GM12878 (cell line): ENCODE data around the gene FAR2. TPM values are rescaled to one million over a fixed set of nuclear protein-coding genes. Genes with fewer than 3 reads are reported as not detected.

Source experiments
- ATAC-seq: fragments of 200-7000 bp; cut with Tn5 transposase; 3 replicates; pipeline ENCODE4 v1.9.1; 2020; ENCODE audit warnings: mild to moderate bottlenecking, moderate library complexity
- BruUV-seq: library from RNA; stranded (reverse); fragments of 400-500 nt; replicated peaks from 2 replicates; lab custom pipeline; 2021; lab: Mats Ljungman, UMichigan
- CTCF ChIA-PET: fragments of 300-600 bp; sonication (Branson Sonifier 250); formaldehyde crosslinking; extraction: SDS; loops from one replicate; lab custom pipeline; 2021; ENCODE audit warnings: inconsistent platforms; lab: Yijun Ruan, JAX
- POLR2A ChIA-PET: fragments of 350-600 bp; formaldehyde crosslinking; extraction: SDS; loops from one replicate; lab custom pipeline; 2021; ENCODE audit warnings: inconsistent platforms; lab: Charles Lee
- RAD21 ChIA-PET: fragments of 300-600 bp; sonication (Branson Sonifier 250); formaldehyde crosslinking; loops from one replicate; lab custom pipeline; 2023; ENCODE audit warnings: antibody characterized with exemption; ENCODE audit not compliant: unreplicated experiment; lab: Charles Lee
- SMC1A ChIA-PET: fragments of 300-600 bp; sonication (Branson Sonifier 250); formaldehyde crosslinking; loops from one replicate; lab custom pipeline; 2023; ENCODE audit not compliant: unreplicated experiment, uncharacterized antibody; lab: Charles Lee
- DNase-seq: peaks from one replicate; pipeline ENCODE4 v3.0.0-alpha.2; 2011; ENCODE audit warnings: low read depth, low spot score
- FAIRE-seq: peaks from 3 replicates; lab custom pipeline; 2011; peaks lifted over from hg19 to GRCh38; lab: Jason Lieb, UNC
- H2AFZ ChIP-seq: 2 replicates; pipeline ENCODE4 v1.6.0; 2011; ENCODE audit warnings: low read depth, low read length, control low read depth; ENCODE audit not compliant: control insufficient read depth
- H3K27ac ChIP-seq: 2 replicates; pipeline ENCODE4 v1.5.1; 2011; ENCODE audit warnings: control low read depth; ENCODE audit not compliant: control insufficient read depth, insufficient read depth
- H3K27me3 ChIP-seq, 2 experiments: replicated peaks in 1 of 2; 2 replicates each; pipeline versions ENCODE4 v1.6.0 to v1.6.1; 2011; ENCODE audit warnings: low read length in 1 of 2; ENCODE audit not compliant: control insufficient read depth in 2 of 2, insufficient read depth in 2 of 2
- H3K36me3 ChIP-seq, 2 experiments: 2 replicates each; pipeline ENCODE4 v1.5.1; 2011; ENCODE audit warnings: low read length in 1 of 2; ENCODE audit not compliant: control insufficient read depth in 2 of 2, insufficient read depth in 2 of 2
- H3K4me1 ChIP-seq: 2 replicates; pipeline ENCODE4 v1.6.1; 2011; ENCODE audit warnings: mild to moderate bottlenecking, low read length, moderate library complexity, mixed read lengths; ENCODE audit not compliant: control insufficient read depth, insufficient read depth
- H3K4me2 ChIP-seq: 2 replicates; pipeline ENCODE4 v1.6.0; 2011; ENCODE audit warnings: control low read depth; ENCODE audit not compliant: control insufficient read depth, insufficient read depth
- H3K4me3 ChIP-seq: fragments of 200-600 bp; sonication (generic); 2 replicates; pipeline ENCODE4 v1.5.1; 2016
- H3K79me2 ChIP-seq: 2 replicates; pipeline ENCODE4 v1.6.0; 2011; ENCODE audit warnings: low read length; ENCODE audit not compliant: control insufficient read depth, insufficient read depth
- H3K9ac ChIP-seq: 2 replicates; pipeline ENCODE4 v1.8.0; 2011; ENCODE audit warnings: low read length, control low read depth, mixed read lengths; ENCODE audit not compliant: control insufficient read depth, insufficient read depth
- H3K9me3 ChIP-seq: replicated peaks from 3 replicates; pipeline ENCODE4 v1.5.1; 2011; ENCODE audit warnings: mild to moderate bottlenecking, low read length; ENCODE audit not compliant: control insufficient read depth, insufficient read depth
- H4K20me1 ChIP-seq: 2 replicates; pipeline ENCODE4 v1.6.0; 2011; ENCODE audit not compliant: control insufficient read depth, insufficient read depth
- CBX3 ChIP-seq: fragments of 200-600 bp; sonication (generic); IDR thresholded peaks from 2 replicates; pipeline ENCODE4 v1.6.1; 2016; ENCODE audit warnings: low read depth, borderline replicate concordance
- CHD2 ChIP-seq: IDR thresholded peaks from 2 replicates; pipeline ENCODE4 v1.6.1; 2011; ENCODE audit warnings: low read depth, low read length, improper control_type of control experiment, borderline replicate concordance
- EGR1 ChIP-seq, 2 experiments: IDR thresholded peaks; 1 replicate in 1 of 2; 2 replicates in 1 of 2; pipeline ENCODE4 v1.6.1; 2011 to 2012; ENCODE audit warnings: low read depth in 2 of 2, low read length in 2 of 2, borderline replicate concordance in 1 of 2, mild to moderate bottlenecking in 1 of 2, moderate library complexity in 1 of 2
- HDAC6 ChIP-seq: fragments of 200-600 bp; sonication (generic); IDR thresholded peaks from one replicate; pipeline ENCODE4 v1.8.0; 2017; ENCODE audit warnings: antibody characterized with exemption; ENCODE audit not compliant: unreplicated experiment
- KDM1A ChIP-seq: fragments of 200-600 bp; sonication (generic); IDR thresholded peaks from 2 replicates; pipeline ENCODE4 v1.6.1; 2016; ENCODE audit warnings: borderline replicate concordance
- RAD51 ChIP-seq: fragments of 450-650 bp; IDR thresholded peaks from 2 replicates; pipeline ENCODE4 v1.6.1; 2016; ENCODE audit warnings: moderate library complexity, mild to moderate bottlenecking, inconsistent platforms
- RB1 ChIP-seq: fragments of 450-650 bp; formaldehyde crosslinking; IDR thresholded peaks from 2 replicates; pipeline ENCODE4 v1.6.1; 2017; ENCODE audit warnings: mild to moderate bottlenecking, borderline replicate concordance
- RBBP5 ChIP-seq: fragments of 200-600 bp; sonication (generic); conservative IDR thresholded peaks from 2 replicates; pipeline ENCODE4 v1.6.1; 2016
- ZBED1 ChIP-seq: IDR thresholded peaks from 2 replicates; pipeline ENCODE4 v1.6.1; 2016; ENCODE audit warnings: borderline replicate concordance
- ZNF217 ChIP-seq: fragments of 450-650 bp; IDR thresholded peaks from 2 replicates; pipeline ENCODE4 v1.6.1; 2017; ENCODE audit warnings: antibody characterized with exemption, mild to moderate bottlenecking
- WGBS: methylation state at CpG from one replicate; pipeline ENCODE4 v1.1.6; 2016; ENCODE audit warnings: low lambda C conversion rate; ENCODE audit not compliant: insufficient replicate concordance, insufficient coverage; ENCODE audit errors: missing lambda C conversion rate; 5-methylcytosine and 5-hydroxymethylcytosine counted together
- in situ Hi-C: fragments of 300-500 bp; cut with MboI; formaldehyde crosslinking; loops from 9 replicates; pipeline ENCODE4 v1.14.3; 2018; ENCODE audit warnings: mixed read lengths
- intact Hi-C: fragments of 100-400 bp; cut with micrococcal nuclease; formaldehyde crosslinking; loops from one replicate; pipeline ENCODE4 v1.14.2; 2022; ENCODE audit not compliant: unreplicated experiment
- polyA plus RNA-seq, 11 experiments: library from polyadenylated mRNA; depleted of rRNA in 4 of 11; unstranded in 6 of 11; stranded (reverse) in 5 of 11; fragments of >200 nt; fragmentation: Nextera tagmentation in 4 of 11; fragmentation: Illumina TruSeq in 1 of 11; extraction: Ambion mirVana in 4 of 11; extraction: Trizol in 1 of 11; gene quantifications; 1 replicate in 1 of 11; 2 replicates in 10 of 11; pipeline versions ENCODE4 v1.2.1 to v1.2.3, GENCODE V29; 2011 to 2016; ENCODE audit warnings: inconsistent platforms in 2 of 11, missing spikeins in 2 of 11, low read depth in 1 of 11
- total RNA-seq, 4 experiments: library from RNA; depleted of rRNA in 3 of 4; stranded (reverse); fragments of >200 nt in 3 of 4; fragmentation: Illumina TruSeq in 1 of 4; extraction: Trizol in 1 of 4; gene quantifications; 2 replicates each; pipeline versions ENCODE4 v1.2.1 to v1.2.3, GENCODE V29; 2013 to 2021
- TF ChIP-seq, protein P1 (sequence below): IDR thresholded peaks from 2 replicates; pipeline ENCODE4 v1.6.1; 2012; ENCODE audit warnings: mild to moderate bottlenecking, low read depth, low read length
- TF ChIP-seq, protein P2 (sequence below): fragments of 450-650 bp; formaldehyde crosslinking; IDR thresholded peaks from 2 replicates; pipeline ENCODE4 v1.5.0; 2022; ENCODE audit warnings: mild to moderate bottlenecking, missing genetic modification characterization
- TF ChIP-seq, protein P3 (sequence below): IDR thresholded peaks from 2 replicates; pipeline ENCODE4 v1.6.1; 2012; ENCODE audit warnings: low read depth, low read length, improper control_type of control experiment
- TF ChIP-seq, protein P4 (sequence below): fragments of 450-650 bp; IDR thresholded peaks from 2 replicates; pipeline ENCODE4 v1.6.1; 2014; ENCODE audit warnings: mild to moderate bottlenecking

FAR2 gene
- total and polyA plus RNA-seq, 10 of the 15 experiments (the other 5 are each of a cell fraction or from before 2014, with no cell fraction given) = 0.50 to 1.1 (median 0.65) TPM

DNA sequence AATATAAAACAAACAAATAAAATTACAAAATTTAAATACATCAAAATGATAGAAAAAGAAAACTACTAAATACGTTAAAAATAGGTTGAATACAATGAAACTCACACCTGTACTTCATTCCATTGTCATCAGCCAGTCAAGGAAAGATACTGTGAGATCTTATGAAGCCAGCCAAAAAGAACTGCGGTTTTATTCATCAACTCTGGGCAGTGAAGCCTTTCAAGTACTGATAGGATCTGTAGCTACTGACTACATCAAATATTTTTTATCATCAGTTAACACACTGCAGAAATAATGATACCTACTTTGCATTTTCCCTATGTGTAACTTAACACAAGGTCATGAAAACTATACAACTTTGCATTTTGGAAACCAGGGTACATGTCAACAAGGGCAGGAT, 46.3 kb upstream of the FAR2 start:
- ATAC-seq (peak; percentile 27), DNase-seq (no peak), FAIRE-seq (peak; percentile 18)
- ChIA-PET POLR2A (no interaction called here), RAD21 (interaction anchor here (1.0 to 2.0 kb wide), 2 partner anchors 140 to 215 kb away, joined by 3 to 7 read pairs; no protein-coding TSS in a partner anchor), SMC1A (interaction anchor here (1.3 to 1.5 kb wide), 2 partner anchors 24 to 140 kb away, joined by 3 read pairs; no protein-coding TSS in a partner anchor), CTCF (interaction anchor here (1.7 to 2.0 kb wide), 2 partner anchors 13 to 14 kb away, joined by 5 to 9 read pairs; no protein-coding TSS in a partner anchor)
- no peak overlapping the region for H3K4me3 ChIP-seq
- no TSS peak for BruUV-seq
- peak overlapping the region; percentile 31; the same call in 1 of the 2 replicates for H3K4me2 ChIP-seq
- no peaks in the 10 kb centered on the region for H3K36me3 ChIP-seq
- H3K27me3 ChIP-seq = no peaks in the 10 kb centered on the region
- peaks cover 14% of the 10 kb centered on the region for H3K4me1 ChIP-seq
- H4K20me1 ChIP-seq = no peaks in the 10 kb centered on the region
- TF ChIP-seq, protein P1, sequence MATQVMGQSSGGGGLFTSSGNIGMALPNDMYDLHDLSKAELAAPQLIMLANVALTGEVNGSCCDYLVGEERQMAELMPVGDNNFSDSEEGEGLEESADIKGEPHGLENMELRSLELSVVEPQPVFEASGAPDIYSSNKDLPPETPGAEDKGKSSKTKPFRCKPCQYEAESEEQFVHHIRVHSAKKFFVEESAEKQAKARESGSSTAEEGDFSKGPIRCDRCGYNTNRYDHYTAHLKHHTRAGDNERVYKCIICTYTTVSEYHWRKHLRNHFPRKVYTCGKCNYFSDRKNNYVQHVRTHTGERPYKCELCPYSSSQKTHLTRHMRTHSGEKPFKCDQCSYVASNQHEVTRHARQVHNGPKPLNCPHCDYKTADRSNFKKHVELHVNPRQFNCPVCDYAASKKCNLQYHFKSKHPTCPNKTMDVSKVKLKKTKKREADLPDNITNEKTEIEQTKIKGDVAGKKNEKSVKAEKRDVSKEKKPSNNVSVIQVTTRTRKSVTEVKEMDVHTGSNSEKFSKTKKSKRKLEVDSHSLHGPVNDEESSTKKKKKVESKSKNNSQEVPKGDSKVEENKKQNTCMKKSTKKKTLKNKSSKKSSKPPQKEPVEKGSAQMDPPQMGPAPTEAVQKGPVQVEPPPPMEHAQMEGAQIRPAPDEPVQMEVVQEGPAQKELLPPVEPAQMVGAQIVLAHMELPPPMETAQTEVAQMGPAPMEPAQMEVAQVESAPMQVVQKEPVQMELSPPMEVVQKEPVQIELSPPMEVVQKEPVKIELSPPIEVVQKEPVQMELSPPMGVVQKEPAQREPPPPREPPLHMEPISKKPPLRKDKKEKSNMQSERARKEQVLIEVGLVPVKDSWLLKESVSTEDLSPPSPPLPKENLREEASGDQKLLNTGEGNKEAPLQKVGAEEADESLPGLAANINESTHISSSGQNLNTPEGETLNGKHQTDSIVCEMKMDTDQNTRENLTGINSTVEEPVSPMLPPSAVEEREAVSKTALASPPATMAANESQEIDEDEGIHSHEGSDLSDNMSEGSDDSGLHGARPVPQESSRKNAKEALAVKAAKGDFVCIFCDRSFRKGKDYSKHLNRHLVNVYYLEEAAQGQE = no peak
- TF ChIP-seq RB1 = no peak
- TF ChIP-seq RAD51 = no peak
- TF ChIP-seq, protein P2, sequence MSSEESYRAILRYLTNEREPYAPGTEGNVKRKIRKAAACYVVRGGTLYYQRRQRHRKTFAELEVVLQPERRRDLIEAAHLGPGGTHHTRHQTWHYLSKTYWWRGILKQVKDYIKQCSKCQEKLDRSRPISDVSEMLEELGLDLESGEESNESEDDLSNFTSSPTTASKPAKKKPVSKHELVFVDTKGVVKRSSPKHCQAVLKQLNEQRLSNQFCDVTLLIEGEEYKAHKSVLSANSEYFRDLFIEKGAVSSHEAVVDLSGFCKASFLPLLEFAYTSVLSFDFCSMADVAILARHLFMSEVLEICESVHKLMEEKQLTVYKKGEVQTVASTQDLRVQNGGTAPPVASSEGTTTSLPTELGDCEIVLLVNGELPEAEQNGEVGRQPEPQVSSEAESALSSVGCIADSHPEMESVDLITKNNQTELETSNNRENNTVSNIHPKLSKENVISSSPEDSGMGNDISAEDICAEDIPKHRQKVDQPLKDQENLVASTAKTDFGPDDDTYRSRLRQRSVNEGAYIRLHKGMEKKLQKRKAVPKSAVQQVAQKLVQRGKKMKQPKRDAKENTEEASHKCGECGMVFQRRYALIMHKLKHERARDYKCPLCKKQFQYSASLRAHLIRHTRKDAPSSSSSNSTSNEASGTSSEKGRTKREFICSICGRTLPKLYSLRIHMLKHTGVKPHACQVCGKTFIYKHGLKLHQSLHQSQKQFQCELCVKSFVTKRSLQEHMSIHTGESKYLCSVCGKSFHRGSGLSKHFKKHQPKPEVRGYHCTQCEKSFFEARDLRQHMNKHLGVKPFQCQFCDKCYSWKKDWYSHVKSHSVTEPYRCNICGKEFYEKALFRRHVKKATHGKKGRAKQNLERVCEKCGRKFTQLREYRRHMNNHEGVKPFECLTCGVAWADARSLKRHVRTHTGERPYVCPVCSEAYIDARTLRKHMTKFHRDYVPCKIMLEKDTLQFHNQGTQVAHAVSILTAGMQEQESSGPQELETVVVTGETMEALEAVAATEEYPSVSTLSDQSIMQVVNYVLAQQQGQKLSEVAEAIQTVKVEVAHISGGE (CRISPR knock-in tag) = no peak
- TF ChIP-seq ZNF217 = no peak
- TF ChIP-seq KDM1A = no peak
- TF ChIP-seq EGR1 (IDR thresholded peaks at IDR 0.05; ENCODE audit: borderline replicate concordance in 1 of 2, low read depth in 2 of 2, low read length in 2 of 2) = no peak
- TF ChIP-seq, protein P3, sequence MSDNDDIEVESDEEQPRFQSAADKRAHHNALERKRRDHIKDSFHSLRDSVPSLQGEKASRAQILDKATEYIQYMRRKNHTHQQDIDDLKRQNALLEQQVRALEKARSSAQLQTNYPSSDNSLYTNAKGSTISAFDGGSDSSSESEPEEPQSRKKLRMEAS = no peak
- TF ChIP-seq HDAC6 = no peak
- TF ChIP-seq, protein P4, sequence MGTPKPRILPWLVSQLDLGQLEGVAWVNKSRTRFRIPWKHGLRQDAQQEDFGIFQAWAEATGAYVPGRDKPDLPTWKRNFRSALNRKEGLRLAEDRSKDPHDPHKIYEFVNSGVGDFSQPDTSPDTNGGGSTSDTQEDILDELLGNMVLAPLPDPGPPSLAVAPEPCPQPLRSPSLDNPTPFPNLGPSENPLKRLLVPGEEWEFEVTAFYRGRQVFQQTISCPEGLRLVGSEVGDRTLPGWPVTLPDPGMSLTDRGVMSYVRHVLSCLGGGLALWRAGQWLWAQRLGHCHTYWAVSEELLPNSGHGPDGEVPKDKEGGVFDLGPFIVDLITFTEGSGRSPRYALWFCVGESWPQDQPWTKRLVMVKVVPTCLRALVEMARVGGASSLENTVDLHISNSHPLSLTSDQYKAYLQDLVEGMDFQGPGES = no peak
- TF ChIP-seq RBBP5 = no peak
- no peak for TF ChIP-seq ZBED1
- TF ChIP-seq CBX3 = no peak
- no peak for TF ChIP-seq CHD2
- no peak overlapping the region for H2AFZ ChIP-seq
- WGBS = 0% methylated on average over 2 of the region's 2 CpGs
- no peaks in the 10 kb centered on the region for H3K79me2 ChIP-seq
- intact Hi-C loops = no loop called here
- no peaks in the 10 kb centered on the region; the same call in 1 of the 3 replicates for H3K9me3 ChIP-seq
- H3K27ac ChIP-seq = no peak overlapping the region
- in situ Hi-C loops = no loop called here
- H3K9ac ChIP-seq = no peak overlapping the region
